Loucy (cell line): Measurements from ENCODE around the gene WDR46.

ENCODE experiments used
- H2AFZ ChIP-seq: fragments of 200-600 bp; sonication (generic); 2 replicates; pipeline ENCODE4 v1.6.0; 2016; ENCODE audit warnings: antibody characterized with exemption, mild to moderate bottlenecking, low read length, moderate library complexity
- H3F3A ChIP-seq: fragments of 200-600 bp; 2 replicates; pipeline ENCODE4 v1.6.0; 2016; ENCODE audit warnings: antibody characterized with exemption, low read depth, mild to moderate bottlenecking
- H3K27me3 ChIP-seq: fragments of 200-600 bp; sonication (generic); 2 replicates; pipeline ENCODE4 v1.6.1; 2014; ENCODE audit warnings: low read length, mild to moderate bottlenecking; ENCODE audit not compliant: insufficient read depth, poor library complexity, severe bottlenecking
- H3K36me3 ChIP-seq: fragments of 200-600 bp; sonication (generic); 2 replicates; pipeline ENCODE4 v1.6.1; 2016; ENCODE audit warnings: low read length; ENCODE audit not compliant: insufficient read depth
- H3K4me1 ChIP-seq: fragments of 200-600 bp; sonication (generic); 2 replicates; pipeline ENCODE4 v1.5.1; 2014; ENCODE audit warnings: low read length, mild to moderate bottlenecking; ENCODE audit not compliant: insufficient read depth, poor library complexity, severe bottlenecking
- H3K4me2 ChIP-seq: fragments of 200-600 bp; sonication (generic); 2 replicates; pipeline ENCODE4 v1.6.0; 2014; ENCODE audit warnings: antibody characterized with exemption, low read length, low read depth, mild to moderate bottlenecking; ENCODE audit not compliant: poor library complexity, severe bottlenecking
- H3K4me3 ChIP-seq: fragments of 200-600 bp; sonication (generic); 2 replicates; pipeline ENCODE4 v1.5.1; 2014; ENCODE audit warnings: low read length, mild to moderate bottlenecking, mixed read lengths; ENCODE audit not compliant: poor library complexity, severe bottlenecking
- H3K79me2 ChIP-seq: fragments of 200-600 bp; sonication (generic); 2 replicates; pipeline ENCODE4 v1.6.1; 2014; ENCODE audit warnings: low read length; ENCODE audit not compliant: insufficient read depth
- H3K9ac ChIP-seq: fragments of 200-600 bp; sonication (generic); 2 replicates; pipeline ENCODE4 v1.6.0; 2014; ENCODE audit warnings: mild to moderate bottlenecking, low read depth, low read length, moderate library complexity; ENCODE audit not compliant: poor library complexity, severe bottlenecking
- H3K9me2 ChIP-seq: fragments of 200-600 bp; sonication (generic); replicated peaks from 2 replicates; pipeline ENCODE4 v1.6.1; 2016; ENCODE audit warnings: low read depth, low read length, mixed read lengths
- H3K9me3 ChIP-seq: fragments of 200-600 bp; sonication (generic); 2 replicates; pipeline ENCODE4 v1.6.1; 2014; ENCODE audit warnings: mild to moderate bottlenecking, antibody characterized with exemption, low read length, low read depth; ENCODE audit not compliant: insufficient read depth
- H4K20me1 ChIP-seq: fragments of 200-600 bp; sonication (generic); 2 replicates; pipeline ENCODE4 v1.6.0; 2014; ENCODE audit warnings: antibody characterized with exemption, low read length, mild to moderate bottlenecking; ENCODE audit not compliant: insufficient read depth, poor library complexity, severe bottlenecking
- EZH2phosphoT487 ChIP-seq: fragments of 200-600 bp; IDR thresholded peaks from 2 replicates; pipeline ENCODE4 v1.6.1; 2018; ENCODE audit warnings: antibody characterized with exemption, mild to moderate bottlenecking, moderate library complexity, borderline replicate concordance
- TF ChIP-seq, protein P1 (sequence below): fragments of 200-600 bp; sonication (generic); conservative IDR thresholded peaks from 2 replicates; pipeline ENCODE4 v1.5.1; 2014; ENCODE audit warnings: mild to moderate bottlenecking, antibody characterized with exemption, low read length

The WDR46 gene

GRCh38 chr6:33241968-33242367, 47.1 kb downstream of the WDR46 start:
- Histone ChIP-seq H3K36me3 (no peaks in the 10 kb centered on the region), H3K9me2 (no peaks in the 10 kb centered on the region), H3K4me3 (no peak overlapping the region), H3K27me3 (no peaks in the 10 kb centered on the region), H3F3A (no peaks in the 10 kb centered on the region), H3K4me2 (no peak overlapping the region), H3K79me2 (no peaks in the 10 kb centered on the region), H3K4me1 (no peaks in the 10 kb centered on the region), H4K20me1 (no peaks in the 10 kb centered on the region), H3K9ac (no peak overlapping the region), H3K9me3 (no peaks in the 10 kb centered on the region), H2AFZ (no peak overlapping the region)
- TF ChIP-seq, protein P1, sequence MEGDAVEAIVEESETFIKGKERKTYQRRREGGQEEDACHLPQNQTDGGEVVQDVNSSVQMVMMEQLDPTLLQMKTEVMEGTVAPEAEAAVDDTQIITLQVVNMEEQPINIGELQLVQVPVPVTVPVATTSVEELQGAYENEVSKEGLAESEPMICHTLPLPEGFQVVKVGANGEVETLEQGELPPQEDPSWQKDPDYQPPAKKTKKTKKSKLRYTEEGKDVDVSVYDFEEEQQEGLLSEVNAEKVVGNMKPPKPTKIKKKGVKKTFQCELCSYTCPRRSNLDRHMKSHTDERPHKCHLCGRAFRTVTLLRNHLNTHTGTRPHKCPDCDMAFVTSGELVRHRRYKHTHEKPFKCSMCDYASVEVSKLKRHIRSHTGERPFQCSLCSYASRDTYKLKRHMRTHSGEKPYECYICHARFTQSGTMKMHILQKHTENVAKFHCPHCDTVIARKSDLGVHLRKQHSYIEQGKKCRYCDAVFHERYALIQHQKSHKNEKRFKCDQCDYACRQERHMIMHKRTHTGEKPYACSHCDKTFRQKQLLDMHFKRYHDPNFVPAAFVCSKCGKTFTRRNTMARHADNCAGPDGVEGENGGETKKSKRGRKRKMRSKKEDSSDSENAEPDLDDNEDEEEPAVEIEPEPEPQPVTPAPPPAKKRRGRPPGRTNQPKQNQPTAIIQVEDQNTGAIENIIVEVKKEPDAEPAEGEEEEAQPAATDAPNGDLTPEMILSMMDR: no peak
- no peak for TF ChIP-seq EZH2phosphoT487

DNA sequence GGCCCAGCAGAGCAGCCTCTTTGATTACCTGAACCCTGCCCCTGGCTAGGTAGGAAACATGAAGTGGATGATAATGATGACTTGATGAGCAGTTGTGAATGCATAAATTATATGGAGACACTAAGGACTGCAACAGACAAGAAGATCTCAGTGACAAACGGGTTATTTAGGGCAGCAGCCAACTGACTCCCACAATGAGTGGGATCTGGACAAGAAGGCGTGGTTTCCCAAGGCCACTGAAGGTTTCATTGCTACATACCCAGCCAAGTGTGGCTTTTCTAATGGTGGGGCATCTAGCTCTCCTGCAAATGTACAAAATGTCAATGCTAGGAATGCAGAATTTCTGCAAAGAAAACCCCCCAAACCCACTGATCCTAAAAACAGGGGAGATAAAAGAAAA, 51.3 kb downstream of the WDR46 start:
- H3K4me2 ChIP-seq: no peak overlapping the region
- TF ChIP-seq EZH2phosphoT487: no peak
- TF ChIP-seq, protein P1: no peak

DNA sequence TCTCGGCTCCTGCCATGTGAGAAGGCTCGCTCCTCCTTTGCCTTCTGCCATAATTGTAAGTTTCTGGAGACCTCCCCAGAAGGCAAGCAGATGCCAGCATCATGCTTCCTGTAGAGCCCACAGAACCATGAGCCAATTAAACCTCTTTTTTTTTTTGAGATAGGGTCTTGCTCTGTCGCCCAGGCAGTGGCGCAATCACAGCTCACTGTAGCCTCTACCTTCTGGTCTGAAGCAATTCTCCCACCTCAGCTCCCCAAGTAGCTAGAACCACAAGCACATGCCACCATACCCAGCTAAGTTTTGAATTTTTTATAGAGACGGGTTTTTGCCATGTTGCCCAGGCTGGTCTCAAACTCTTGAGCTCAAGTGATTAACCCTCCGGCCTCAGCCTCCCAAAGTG, 52.2 kb downstream of the WDR46 start:
- Histone ChIP-seq H3K4me1 (peaks cover 4% of the 10 kb centered on the region), H3F3A (no peaks in the 10 kb centered on the region), H3K27me3 (no peaks in the 10 kb centered on the region), H3K9me3 (no peaks in the 10 kb centered on the region), H3K9ac (no peak overlapping the region), H4K20me1 (no peaks in the 10 kb centered on the region), H2AFZ (no peak overlapping the region), H3K79me2 (no peaks in the 10 kb centered on the region), H3K36me3 (no peaks in the 10 kb centered on the region), H3K9me2 (no peaks in the 10 kb centered on the region), H3K4me2 (no peak overlapping the region), H3K4me3 (no peak overlapping the region)
- TF ChIP-seq, protein P1: no peak
- no peak for TF ChIP-seq EZH2phosphoT487

More for the DNA sequence above, 51.3 kb downstream of the WDR46 start:
- H3K4me1 ChIP-seq: peaks cover 4% of the 10 kb centered on the region
- no peaks in the 10 kb centered on the region for H4K20me1 ChIP-seq
- H3K79me2 ChIP-seq: no peaks in the 10 kb centered on the region
- H3K9me2 ChIP-seq: no peaks in the 10 kb centered on the region
- no peaks in the 10 kb centered on the region for H3K9me3 ChIP-seq
- no peaks in the 10 kb centered on the region for H3K36me3 ChIP-seq
- H3F3A ChIP-seq: no peaks in the 10 kb centered on the region
- no peaks in the 10 kb centered on the region for H3K27me3 ChIP-seq
- no peak overlapping the region for H2AFZ ChIP-seq
- no peak overlapping the region for H3K9ac ChIP-seq
- no peak overlapping the region for H3K4me3 ChIP-seq
